H1 (cell line): ENCODE measurements around the gene RAB44.

Experiments used
- EZH2 ChIP-seq: fragments of 200-600 bp; sonication (generic); IDR thresholded peaks from 2 replicates; pipeline ENCODE4 v1.7.1; 2012; ENCODE audit warnings: low read depth, mild to moderate bottlenecking, moderate library complexity, low read length, inconsistent platforms; ENCODE audit not compliant: severe bottlenecking
- MAFK ChIP-seq: IDR thresholded peaks from 2 replicates; pipeline ENCODE4 v1.6.1; 2012; ENCODE audit warnings: low read depth, mild to moderate bottlenecking, improper control_type of control experiment, low read length
- POLR2A ChIP-seq, 2 experiments: IDR thresholded peaks; 1 replicate in 1 of 2; 2 replicates in 1 of 2; pipeline ENCODE4 v1.6.1; 2011; ENCODE audit warnings: low read depth in 2 of 2, low read length in 2 of 2, mild to moderate bottlenecking in 2 of 2; ENCODE audit errors: control extremely low read depth in 1 of 2
- ZNF274 ChIP-seq: IDR thresholded peaks from 2 replicates; pipeline ENCODE4 v1.7.0; 2012; ENCODE audit warnings: low read length, borderline replicate concordance; ENCODE audit errors: extremely low read depth

- TF ChIP-seq EZH2, result no peak
- TF ChIP-seq ZNF274, result no peak
- TF ChIP-seq POLR2A (IDR thresholded peaks at IDR 0.05; ENCODE audit: control extremely low read depth in 1 of 2, low read depth in 2 of 2, low read length in 2 of 2), result no peak
- TF ChIP-seq MAFK, result no peak
Measured at GRCh38 chr6:36744304-36744673, 46.7 kb downstream of the RAB44 start.
